Omental fat pad (tissue), 4 donors: ENCODE results near the gene PKN3. TPM values are rescaled to one million over a fixed set of nuclear protein-coding genes. Genes with fewer than 3 reads are reported as not detected.

ENCODE experiments used
- ATAC-seq: fragments of 150-250 bp; one replicate; pipeline ENCODE4 v1.9.1; 2016; ENCODE audit warnings: mild to moderate bottlenecking, moderate library complexity; ENCODE audit not compliant: low FRiP score
- DNase-seq: peaks from one replicate; pipeline ENCODE4 v3.0.0-alpha.2; 2019; ENCODE audit warnings: low spot score
- CTCF ChIP-seq, 3 donors: fragments of 450-650 bp; IDR thresholded peaks; one replicate each; pipeline ENCODE4 v1.5.1; 2016 to 2017; ENCODE audit warnings: antibody characterized with exemption in 3 of 3, mild to moderate bottlenecking in 3 of 3, moderate library complexity in 2 of 3
- total RNA-seq, 4 donors: library from RNA; depleted of rRNA; stranded (reverse); fragments of >200 nt; gene quantifications; one replicate each; pipeline ENCODE4 v1.1.0, GENCODE V29; 2016

The PKN3 gene
- total RNA-seq, 4 donors from 2014 or later: 4.2 to 12.0 (median 7.5) TPM

- no peak for TF ChIP-seq CTCF (IDR thresholded peaks at IDR 0.05)
- ATAC-seq: no peak
- no peak for DNase-seq
Observed at GRCh38 chr9:128713411-128713780, 11.1 kb downstream of the PKN3 start.

- no peak for DNase-seq
- no peak for ATAC-seq
Observed at GRCh38 chr9:128713941-128714573, 11.8 kb downstream of the PKN3 start.

GRCh38 chr9:128714586-128715435 is 12.5 kb downstream of the PKN3 start:
- no peak for TF ChIP-seq CTCF (IDR thresholded peaks at IDR 0.05)
- ATAC-seq: no peak
- DNase-seq: no peak

More at GRCh38 chr9:128713941-128714573, 11.8 kb downstream of the PKN3 start:
- no peak for TF ChIP-seq CTCF (IDR thresholded peaks at IDR 0.05)

GRCh38 chr9:128715436-128715750 is 13.1 kb downstream of the PKN3 start:
- ATAC-seq (no peak), DNase-seq (no peak)
- no peak for TF ChIP-seq CTCF (IDR thresholded peaks at IDR 0.05)

- DNase-seq (no peak), ATAC-seq (no peak)
- no peak for TF ChIP-seq CTCF (IDR thresholded peaks at IDR 0.05)
Observed at GRCh38 chr9:128716581-128717254, 14.4 kb downstream of the PKN3 start.

GRCh38 chr9:128718047-128718446 is 15.7 kb downstream of the PKN3 start:
- DNase-seq (no peak), ATAC-seq (no peak)
- no peak for TF ChIP-seq CTCF (IDR thresholded peaks at IDR 0.05)
